Measurements from ENCODE around the gene SH3BP2. TPM values are rescaled to one million over a fixed set of nuclear protein-coding genes. Genes with fewer than 3 reads are reported as not detected.

The SH3BP2 gene
- total and polyA plus RNA-seq, 10 donors: 42.0 to 295 (median 237) TPM

GRCh38 chr4:2855584-2855983 lies 62.7 kb downstream of the SH3BP2 start:
- intact Hi-C loops (cut with DNase I; ENCODE audit: low total_unique reads): loop anchor here (10.0 kb wide), 2 partner anchors 69 to 91 kb away; no protein-coding TSS in a partner anchor
- no peak for DNase-seq
- WGBS, 5 donors: 81 to 90% (median 87%) methylated on average over 5 of the region's 5 CpGs
- H3K9me3 ChIP-seq: no peaks in the 10 kb centered on the region
- H3K4me1 ChIP-seq: peaks cover 72 to 100% (median 95%) of the 10 kb centered on the region in 6 donors
- H3K27ac ChIP-seq: peak overlapping the region in 5 of 8 donors; percentile 35 to 83 (median 73)
- H3K4me3 ChIP-seq: no peak overlapping the region
- H3K36me3 ChIP-seq: peaks cover 0 to 25% (median 16%) of the 10 kb centered on the region in 6 donors
- TF ChIP-seq POLR2A (IDR thresholded peaks at IDR 0.05): no peak
- no peak for TF ChIP-seq CTCF (IDR thresholded peaks at IDR 0.05 in 8 of 11, conservative IDR thresholded peaks at IDR 0.05 in 3 of 11)
- no peak for TF ChIP-seq POLR2AphosphoS5 (IDR thresholded peaks at IDR 0.05)
- H3K27me3 ChIP-seq (replicated peaks in 1 of 7): no peaks in the 10 kb centered on the region

GRCh38 chr4:2856266-2856665 lies 63.4 kb downstream of the SH3BP2 start:
- TF ChIP-seq CTCF (IDR thresholded peaks at IDR 0.05 in 8 of 11, conservative IDR thresholded peaks at IDR 0.05 in 3 of 11) (no peak), POLR2AphosphoS5 (IDR thresholded peaks at IDR 0.05) (no peak), POLR2A (IDR thresholded peaks at IDR 0.05) (no peak)
- 92 to 97% (median 96%) methylated on average over 3 of the region's 3 CpGs for WGBS, 5 donors
- peaks cover 0 to 25% (median 16%) of the 10 kb centered on the region in 6 donors for H3K36me3 ChIP-seq
- H3K27me3 ChIP-seq (replicated peaks in 1 of 7): no peaks in the 10 kb centered on the region
- H3K27ac ChIP-seq: peak overlapping the region in 4 of 8 donors; percentile 38 to 83 (median 74)
- H3K9me3 ChIP-seq: no peaks in the 10 kb centered on the region
- no peak overlapping the region for H3K4me3 ChIP-seq
- no peak for DNase-seq
- peaks cover 70 to 100% (median 95%) of the 10 kb centered on the region in 6 donors for H3K4me1 ChIP-seq
- intact Hi-C loops (cut with DNase I; ENCODE audit: low total_unique reads): loop anchor here (10.0 kb wide), 2 partner anchors 69 to 91 kb away; no protein-coding TSS in a partner anchor

- TF ChIP-seq POLR2A (IDR thresholded peaks at IDR 0.05): no peak
- TF ChIP-seq CTCF (IDR thresholded peaks at IDR 0.05 in 8 of 11, conservative IDR thresholded peaks at IDR 0.05 in 3 of 11): no peak
- TF ChIP-seq POLR2AphosphoS5 (IDR thresholded peaks at IDR 0.05): no peak
- WGBS, 5 donors: 92 to 97% (median 95%) methylated on average over 5 of the region's 5 CpGs
- Histone ChIP-seq H3K4me3 (no peak overlapping the region), H3K9me3 (no peaks in the 10 kb centered on the region), H3K36me3 (peaks cover 0 to 25% (median 16%) of the 10 kb centered on the region in 6 donors), H3K27ac (peak overlapping the region in 5 of 8 donors; percentile 70 to 74 (median 72)), H3K27me3 (replicated peaks in 1 of 7) (no peaks in the 10 kb centered on the region), H3K4me1 (peaks cover 70 to 100% (median 97%) of the 10 kb centered on the region in 6 donors)
- intact Hi-C loops (cut with DNase I; ENCODE audit: low total_unique reads): loop anchor here (10.0 kb wide), 2 partner anchors 67 to 93 kb away; no protein-coding TSS in a partner anchor
- DNase-seq: no peak
These were observed 64.6 kb downstream of the SH3BP2 start for GRCh38 chr4:2857349-2857927.

DNA sequence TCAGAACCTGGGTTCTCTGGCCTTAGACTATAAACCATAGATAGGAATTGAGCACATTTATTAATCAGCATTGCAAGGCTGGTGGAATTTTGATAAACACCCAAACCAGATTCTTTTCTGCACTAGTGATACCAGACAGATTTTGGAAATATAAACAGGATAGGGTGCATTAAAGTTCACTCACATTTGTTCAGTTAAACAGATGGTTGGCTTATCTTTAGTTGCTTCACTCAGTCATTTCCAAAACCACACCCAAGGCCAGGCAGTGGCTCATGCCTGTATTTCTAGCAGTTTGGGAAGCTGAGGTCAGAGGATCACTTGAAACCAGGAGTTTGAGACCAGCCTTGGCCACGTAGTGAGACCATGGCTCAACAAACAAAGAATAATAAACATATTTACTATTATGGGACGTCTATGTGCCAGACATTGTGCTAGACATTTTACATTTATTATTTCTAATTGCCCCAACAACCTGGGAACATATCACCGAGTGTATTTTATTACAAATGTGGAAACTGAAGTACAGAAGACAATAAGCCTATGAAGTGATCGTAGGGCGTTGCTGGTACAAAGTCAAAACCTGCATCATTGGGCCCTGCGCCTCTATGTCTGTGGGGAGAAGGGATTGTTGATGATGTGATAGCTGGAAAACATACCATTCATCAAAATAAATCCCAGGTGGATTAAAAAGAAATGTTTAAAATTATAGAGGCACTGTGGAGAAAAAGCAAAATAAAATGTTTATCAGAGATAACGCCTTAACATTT lies 65.7 kb downstream of the SH3BP2 start:
- Histone ChIP-seq H3K4me1 (peaks cover 70 to 100% (median 96%) of the 10 kb centered on the region in 6 donors), H3K27ac (peak overlapping the region in 7 of 8 donors; percentile 62 to 74 (median 71)), H3K9me3 (no peaks in the 10 kb centered on the region), H3K4me3 (no peak overlapping the region), H3K36me3 (peaks cover 0 to 20% (median 11%) of the 10 kb centered on the region in 6 donors), H3K27me3 (replicated peaks in 1 of 7) (no peaks in the 10 kb centered on the region)
- no peak for DNase-seq
- intact Hi-C loops (cut with DNase I; ENCODE audit: low total_unique reads): loop anchor here (10.0 kb wide), 2 partner anchors 66 to 94 kb away; no protein-coding TSS in a partner anchor
- WGBS, 5 donors: 75 to 85% (median 76%) methylated on average over 7 of the region's 7 CpGs
- TF ChIP-seq POLR2AphosphoS5 (IDR thresholded peaks at IDR 0.05) (peak in 1 of 3 donors; percentile 73), POLR2A (IDR thresholded peaks at IDR 0.05) (no peak), CTCF (IDR thresholded peaks at IDR 0.05 in 8 of 11, conservative IDR thresholded peaks at IDR 0.05 in 3 of 11) (no peak)
